ENCODE results near the gene AQP9. TPM values are rescaled to one million over a fixed set of nuclear protein-coding genes. Genes with fewer than 3 reads are reported as not detected.
"Not testable (repeated sequence)": the region's sequence is repeated elsewhere in the genome, so short reads cannot be mapped to it uniquely, and the experiment has no call there.

AQP9 gene
- polyA plus RNA-seq, 4 donors: 0.18 to 1.3 (median 0.57) TPM

DNA sequence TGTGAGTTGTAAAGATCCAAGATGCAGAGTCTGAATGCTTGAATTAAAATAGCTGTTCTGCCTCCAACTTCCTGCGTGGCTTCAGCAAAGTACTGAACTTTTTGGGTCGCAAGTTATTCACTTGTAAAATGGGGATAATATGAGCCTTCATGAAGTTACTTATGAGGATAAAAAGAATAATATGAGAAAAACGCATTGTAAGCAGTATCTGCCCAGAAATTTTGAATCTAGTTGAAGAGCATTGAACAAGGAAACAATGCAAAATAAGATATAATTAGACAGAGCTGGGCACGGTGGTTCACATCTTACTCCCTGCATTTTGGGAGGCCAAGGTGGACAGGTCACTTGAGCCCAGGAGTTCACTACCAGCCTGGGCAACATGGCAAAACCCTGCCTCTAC lies 37.8 kb downstream of the AQP9 start:
- DNase-seq (ENCODE audit: low read depth in 4 of 4, low spot score in 3 of 4): no peak

DNA sequence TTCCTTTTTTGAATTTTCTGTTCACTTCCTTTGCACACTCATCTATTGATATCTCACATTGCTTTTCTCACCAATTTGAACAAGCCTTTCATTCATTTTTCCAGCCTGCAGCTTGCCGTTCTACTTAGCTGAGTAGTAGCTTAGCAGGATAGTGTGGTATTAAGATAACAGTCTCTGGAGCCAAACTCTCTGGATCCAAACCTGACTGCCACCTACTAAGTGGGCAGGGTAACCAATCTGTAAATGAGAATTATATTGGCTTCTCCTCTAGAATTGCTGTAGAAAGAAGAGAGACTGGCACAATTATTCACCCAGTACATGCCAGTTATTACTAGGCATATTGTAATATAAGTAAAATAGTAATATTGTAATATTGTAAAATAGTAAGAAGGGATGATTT lies 40.5 kb downstream of the AQP9 start:
- DNase-seq (ENCODE audit: low read depth in 4 of 4, low spot score in 3 of 4): no peak

DNA sequence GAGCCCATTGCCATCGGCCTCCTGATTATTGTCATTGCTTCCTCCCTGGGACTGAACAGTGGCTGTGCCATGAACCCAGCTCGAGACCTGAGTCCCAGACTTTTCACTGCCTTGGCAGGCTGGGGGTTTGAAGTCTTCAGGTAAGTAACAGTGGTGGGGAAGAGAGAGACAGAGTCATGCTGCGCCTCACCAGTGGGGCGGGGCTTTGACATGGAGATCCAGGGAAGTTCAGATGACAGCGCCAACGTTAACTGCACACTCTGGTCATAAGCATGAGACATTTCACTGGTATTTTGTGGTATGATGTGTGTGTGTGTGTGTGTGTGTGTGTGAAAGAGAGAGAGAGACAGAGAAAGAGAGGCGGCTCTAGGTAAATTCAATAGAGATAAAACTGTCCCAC lies 41.0 kb downstream of the AQP9 start:
- no peak for DNase-seq (ENCODE audit: low read depth in 4 of 4, low spot score in 3 of 4)

DNA sequence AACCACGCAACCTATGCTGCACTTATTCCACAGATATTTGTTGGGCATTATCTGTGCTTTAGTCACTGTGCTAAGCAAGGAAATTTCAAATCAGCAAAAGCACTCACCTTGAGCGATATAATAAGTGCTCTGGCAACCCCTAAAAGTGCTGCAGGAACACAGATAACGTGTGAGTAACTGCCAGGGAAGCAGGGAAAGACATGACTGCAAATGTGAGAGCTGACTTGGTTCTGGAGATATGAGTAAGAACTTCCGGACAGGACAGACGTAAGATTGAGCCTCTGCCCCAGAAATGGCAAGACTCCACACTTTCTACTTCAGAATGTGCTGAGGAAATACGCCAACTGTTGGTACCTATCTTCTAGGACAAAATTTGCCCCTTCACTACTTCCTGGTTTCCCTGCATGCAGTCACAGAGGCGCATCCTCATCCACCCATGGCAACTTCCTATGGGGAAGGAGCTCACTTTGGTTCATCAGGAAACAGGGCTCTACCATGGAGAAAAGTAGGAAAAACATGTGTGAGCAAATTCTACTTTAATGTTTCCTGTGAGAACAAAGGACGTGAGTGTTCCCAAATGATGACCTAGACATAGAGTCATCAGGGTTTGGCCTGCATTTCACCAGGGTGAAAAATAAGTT lies 41.7 kb downstream of the AQP9 start:
- DNase-seq (ENCODE audit: low read depth in 4 of 4, low spot score in 3 of 4): no peak

DNA sequence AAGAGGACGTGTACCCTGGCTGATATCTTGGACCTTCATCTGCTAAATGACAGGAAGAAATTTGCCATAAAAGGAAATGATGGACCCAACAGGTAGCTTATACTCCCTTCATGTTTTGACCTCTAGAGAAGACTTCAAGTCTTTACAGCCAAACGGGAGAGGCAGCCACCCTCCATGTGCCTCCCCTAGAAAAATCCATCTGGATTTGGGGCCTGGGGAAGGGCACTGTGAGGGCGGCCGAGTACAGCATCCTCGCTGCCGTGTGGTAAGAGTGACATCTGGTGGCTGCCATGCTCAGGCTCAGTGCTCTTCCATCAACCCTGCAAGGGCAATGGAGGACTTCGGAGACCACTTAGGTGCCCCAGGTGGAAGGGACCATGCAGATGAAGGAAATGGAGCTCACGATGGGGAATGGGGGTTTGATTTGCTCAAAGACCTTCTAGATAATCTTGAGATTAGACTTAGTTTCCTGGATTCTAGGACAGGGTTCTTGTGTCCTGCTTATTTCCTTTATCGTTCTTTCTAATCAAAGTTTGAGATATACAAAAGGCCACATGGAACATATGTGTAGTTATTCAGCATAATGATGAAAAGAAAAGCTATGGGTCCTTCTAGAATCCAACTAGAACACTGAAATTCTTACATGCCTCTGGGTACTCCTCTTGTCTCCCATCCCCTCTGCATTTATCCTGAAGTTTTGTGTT lies 44.4 kb downstream of the AQP9 start:
- peak in 3 of 4 donors; percentile 22 to 35 (median 24) for DNase-seq (ENCODE audit: low read depth in 4 of 4, low spot score in 3 of 4)

DNA sequence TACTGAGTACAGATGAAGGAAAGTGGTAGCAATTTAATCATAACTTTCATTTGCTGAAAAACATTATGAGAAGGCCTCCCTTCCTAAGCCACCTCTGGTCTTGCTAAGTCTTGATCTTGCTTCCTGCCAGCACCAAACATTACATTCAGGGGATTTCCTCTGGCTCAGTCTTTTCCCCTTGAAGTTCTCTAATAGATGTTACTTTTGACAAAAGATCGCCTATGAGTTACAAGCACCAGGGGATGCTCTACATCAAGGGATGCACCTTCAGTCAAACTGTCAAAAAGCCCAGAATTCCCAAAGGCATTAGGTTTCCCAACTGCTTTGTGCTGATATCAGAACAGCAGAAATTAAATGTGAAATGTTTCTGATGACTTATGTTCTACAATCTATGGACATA lies 47.3 kb downstream of the AQP9 start:
- DNase-seq (ENCODE audit: low read depth in 4 of 4, low spot score in 3 of 4): no peak

DNA sequence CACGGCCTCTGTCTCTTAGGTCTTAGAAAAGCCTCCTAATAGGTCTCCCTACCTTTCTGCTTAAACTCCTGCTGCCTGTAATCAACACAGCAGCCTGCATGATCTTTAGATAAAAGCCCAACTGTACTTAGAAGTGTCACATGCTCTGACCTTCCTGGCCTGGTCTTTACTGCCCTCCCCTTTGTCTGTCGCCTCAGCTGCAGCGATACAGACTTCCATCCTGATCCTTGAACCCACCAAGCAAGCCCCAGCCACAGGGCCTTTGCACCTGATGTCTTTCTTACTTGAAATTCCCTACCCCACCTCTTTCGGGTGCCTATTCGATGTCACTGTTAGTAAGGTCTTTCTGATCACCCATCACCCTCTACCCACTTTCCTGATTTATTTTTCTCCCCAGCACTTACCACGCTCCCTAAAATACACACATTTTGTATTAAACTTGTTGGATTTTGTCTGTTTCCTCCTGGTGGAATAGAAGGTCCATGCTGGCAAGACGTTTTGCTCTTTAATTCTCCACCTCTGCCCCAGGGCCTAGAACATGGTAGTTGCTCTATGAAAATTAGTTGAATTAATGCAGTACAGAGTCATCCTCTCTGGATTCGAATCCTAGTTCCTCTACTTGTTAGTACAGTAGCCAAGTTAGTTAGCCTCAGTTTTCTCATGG lies 51.1 kb downstream of the AQP9 start:
- DNase-seq (ENCODE audit: low read depth in 4 of 4, low spot score in 3 of 4): no peak

DNA sequence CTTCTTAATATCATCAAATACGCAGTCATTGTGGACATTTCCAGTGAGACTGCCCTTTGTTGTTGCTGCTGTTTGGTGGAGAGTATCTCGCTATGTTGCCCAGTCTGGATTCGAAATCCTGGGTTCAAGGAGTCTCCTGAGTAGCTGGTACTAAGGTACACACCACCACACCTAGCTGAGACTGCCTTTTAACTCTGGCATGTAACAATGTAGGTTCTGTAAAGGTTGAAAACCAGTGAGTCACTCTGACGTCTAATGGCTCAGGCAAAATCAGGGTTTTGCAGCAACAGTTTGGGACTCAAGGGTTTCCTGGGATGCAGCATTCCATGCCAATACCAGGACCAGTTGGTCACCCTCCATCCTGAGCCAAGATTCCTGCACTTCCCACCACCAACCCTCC lies 52.2 kb downstream of the AQP9 start:
- no peak for DNase-seq (ENCODE audit: low read depth in 4 of 4, low spot score in 3 of 4)

DNA sequence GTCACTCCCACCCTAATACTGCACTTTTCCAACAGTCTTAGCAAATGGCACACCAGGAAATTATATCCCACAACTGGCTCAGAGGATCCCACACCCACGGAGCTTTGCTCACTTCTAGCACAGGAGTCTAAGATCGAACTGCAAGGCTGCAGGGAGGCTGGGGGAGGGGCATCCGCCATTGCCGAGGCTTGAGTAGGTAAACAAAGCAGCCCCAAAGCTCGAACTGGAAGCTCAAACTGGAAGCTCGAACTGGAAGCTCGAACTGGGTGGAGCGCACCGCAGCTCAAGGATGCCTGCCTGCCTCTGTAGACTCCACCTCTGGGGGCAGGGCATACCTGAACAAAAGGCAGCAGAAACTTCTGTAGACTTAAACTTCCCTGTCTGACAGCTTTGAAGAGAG lies 55.5 kb downstream of the AQP9 start:
- DNase-seq (ENCODE audit: low read depth in 4 of 4, low spot score in 3 of 4): not testable (repeated sequence)

DNA sequence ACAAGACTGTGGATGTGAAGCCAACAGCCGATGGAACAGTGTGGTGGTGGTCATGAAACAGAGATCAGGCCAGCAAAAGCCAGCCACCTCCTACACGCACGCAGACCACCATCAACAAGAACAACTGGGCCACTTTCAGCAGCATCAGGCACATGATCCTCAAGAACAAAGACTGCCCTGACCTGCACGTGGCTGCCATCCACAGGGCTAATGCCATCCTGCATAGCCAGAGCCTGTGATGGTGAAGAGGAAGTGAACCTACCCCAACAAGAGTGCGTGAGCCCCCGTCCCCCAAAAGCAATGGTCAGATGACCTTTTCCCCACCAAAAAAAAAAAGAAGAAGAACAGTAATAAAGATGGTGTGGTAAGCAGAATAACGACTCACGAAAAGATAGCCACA lies 62.6 kb downstream of the AQP9 start:
- no peak for DNase-seq (ENCODE audit: low read depth in 4 of 4, low spot score in 3 of 4)

DNA sequence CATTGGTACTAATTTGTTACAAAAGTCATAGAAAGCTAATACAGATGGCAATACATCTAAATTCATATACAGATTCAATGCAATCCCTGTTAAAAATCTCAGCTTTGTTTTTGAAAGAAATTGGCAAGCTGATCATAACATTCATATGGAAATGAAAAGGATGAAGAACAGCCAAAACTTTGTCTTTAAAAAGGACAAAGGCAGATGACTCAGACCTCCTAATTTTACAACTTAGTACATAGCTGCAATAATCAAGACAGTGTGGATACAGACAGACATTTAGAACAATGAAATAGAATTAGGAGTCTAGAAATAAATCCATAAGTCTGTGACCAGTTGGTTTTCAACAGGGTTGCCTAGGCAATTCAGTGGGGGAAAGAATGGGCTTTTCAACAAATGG lies 63.3 kb downstream of the AQP9 start:
- no peak for DNase-seq (ENCODE audit: low read depth in 4 of 4, low spot score in 3 of 4)

DNA sequence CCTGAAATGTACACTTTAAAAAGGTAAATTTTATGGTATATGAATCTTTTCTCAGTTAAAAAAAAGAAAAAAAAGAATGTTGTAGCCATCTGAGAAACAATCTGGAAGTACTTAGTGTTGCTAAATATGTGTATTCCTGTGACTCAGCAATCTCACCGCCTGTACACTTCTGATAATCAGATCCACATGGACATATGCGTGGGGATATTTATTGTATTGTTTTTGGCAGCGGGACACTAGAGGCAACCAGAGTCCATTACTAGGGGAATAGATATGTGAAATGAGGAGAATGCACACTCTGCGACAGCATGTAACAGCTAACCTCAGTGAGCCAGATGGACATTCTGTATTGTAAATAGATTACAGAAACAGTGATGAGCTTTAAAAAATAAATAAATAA lies 65.4 kb downstream of the AQP9 start:
- DNase-seq (ENCODE audit: low read depth in 4 of 4, low spot score in 3 of 4): no peak

DNA sequence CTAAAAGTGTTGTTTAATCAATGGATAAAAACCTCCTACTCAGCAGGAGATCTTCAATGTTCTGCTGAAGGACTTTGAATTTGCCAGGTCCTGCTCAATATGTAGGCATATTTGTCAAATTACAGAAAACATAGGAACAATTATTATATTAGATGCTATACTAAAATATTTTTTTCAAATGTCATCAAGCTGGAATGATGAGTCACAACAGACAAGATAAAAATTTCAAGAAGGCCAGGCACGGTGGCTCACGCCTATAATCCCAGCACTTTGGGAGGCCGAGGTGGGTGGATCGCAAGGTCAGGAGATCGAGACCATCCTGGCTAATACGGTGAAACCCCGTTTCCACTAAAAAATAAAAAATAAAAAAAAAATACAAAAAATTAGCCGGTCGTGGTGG lies 68.0 kb downstream of the AQP9 start:
- no peak for DNase-seq (ENCODE audit: low read depth in 4 of 4, low spot score in 3 of 4)

DNA sequence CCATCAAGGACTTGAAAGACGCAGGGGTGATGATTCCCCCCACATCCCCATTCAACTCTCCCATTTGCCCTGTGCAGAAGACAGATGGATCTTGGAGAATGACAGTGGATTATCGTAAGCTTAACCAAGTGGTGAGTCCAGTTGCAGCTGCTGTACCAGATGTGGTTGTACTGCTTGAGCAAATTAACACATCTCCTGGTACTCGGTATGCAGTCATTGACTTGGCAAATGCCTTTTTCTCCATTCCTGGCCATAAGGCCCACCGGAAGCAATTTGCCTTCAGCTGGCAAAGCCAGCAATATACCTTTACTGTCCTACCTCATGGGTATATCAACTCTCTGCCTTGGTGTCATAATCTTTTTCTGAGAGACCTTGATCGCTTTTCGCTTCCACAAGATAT lies 70.0 kb downstream of the AQP9 start:
- not testable (repeated sequence) for DNase-seq (ENCODE audit: low read depth in 4 of 4, low spot score in 3 of 4)

DNA sequence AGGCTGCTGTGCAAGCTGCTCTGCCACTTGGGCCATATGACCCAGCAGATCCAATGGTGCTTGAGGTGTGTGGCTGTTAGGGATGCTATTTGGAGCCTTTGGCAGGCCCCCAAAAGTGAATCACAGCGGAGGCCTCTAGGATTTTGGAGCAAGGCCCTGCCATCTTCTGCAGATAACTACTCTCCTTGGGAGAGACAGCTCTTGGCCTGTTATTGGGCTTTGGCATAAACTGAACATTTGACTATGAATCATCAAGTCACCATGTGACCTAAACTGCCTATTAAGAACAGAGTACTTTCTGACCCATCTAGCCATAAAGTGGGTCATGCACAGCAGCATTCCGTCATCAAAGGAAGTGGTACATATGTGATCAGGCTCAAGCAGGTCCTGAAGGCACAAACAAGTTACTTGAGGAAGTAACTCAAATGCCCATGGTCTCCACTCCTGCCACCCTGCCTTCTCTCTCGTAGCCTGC lies 70.9 kb downstream of the AQP9 start:
- DNase-seq (ENCODE audit: low read depth in 4 of 4, low spot score in 3 of 4): not testable (repeated sequence)

DNA sequence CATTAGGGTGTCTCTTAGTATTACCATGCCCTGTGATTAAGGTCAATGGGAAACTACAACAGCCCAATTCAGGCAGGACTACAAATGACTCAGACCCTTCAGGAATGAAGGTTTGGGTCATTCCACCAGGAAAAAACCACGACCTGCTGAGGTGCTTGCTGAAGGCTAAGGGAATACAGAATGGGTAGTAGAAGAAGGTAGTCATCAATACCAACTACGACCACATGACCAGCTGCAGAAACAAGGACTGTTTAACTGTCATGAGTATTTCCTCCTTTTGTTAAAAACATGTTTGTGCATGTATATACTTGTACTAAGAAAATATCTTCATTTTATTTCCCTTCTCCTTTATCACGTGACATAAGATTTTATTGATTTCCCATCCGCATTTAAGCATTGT lies 71.8 kb downstream of the AQP9 start:
- not testable (repeated sequence) for DNase-seq (ENCODE audit: low read depth in 4 of 4, low spot score in 3 of 4)

DNA sequence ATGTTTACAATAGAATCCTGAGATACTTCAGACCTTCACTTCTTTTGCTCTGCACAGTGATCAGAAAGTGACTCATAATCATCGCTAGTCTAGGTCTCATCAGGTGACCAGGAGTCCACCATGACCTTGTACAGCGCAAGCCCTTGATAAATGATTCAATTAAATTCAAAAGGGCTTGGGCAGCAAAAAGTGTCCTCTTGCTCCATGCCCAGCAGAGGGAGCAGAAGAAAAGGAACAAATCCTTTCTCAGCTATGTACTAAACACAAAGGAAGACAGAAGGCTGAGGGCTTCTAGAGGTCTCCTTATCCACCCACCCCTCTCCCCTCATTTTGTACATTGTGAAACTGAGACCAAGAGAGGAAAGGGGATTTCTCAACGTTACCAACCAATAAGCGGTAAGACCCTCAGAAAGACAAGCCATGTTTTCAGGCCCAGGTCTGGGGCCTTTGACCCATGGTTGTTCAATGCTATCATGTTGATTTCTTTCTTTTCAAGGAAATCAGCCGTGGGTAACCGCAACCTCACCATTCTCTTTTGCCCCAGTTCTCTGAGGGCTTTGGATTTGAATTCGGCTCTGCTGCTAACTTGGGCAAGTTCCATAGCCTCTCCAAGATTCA lies 74.8 kb downstream of the AQP9 start:
- DNase-seq (ENCODE audit: low read depth in 4 of 4, low spot score in 3 of 4): no peak

DNA sequence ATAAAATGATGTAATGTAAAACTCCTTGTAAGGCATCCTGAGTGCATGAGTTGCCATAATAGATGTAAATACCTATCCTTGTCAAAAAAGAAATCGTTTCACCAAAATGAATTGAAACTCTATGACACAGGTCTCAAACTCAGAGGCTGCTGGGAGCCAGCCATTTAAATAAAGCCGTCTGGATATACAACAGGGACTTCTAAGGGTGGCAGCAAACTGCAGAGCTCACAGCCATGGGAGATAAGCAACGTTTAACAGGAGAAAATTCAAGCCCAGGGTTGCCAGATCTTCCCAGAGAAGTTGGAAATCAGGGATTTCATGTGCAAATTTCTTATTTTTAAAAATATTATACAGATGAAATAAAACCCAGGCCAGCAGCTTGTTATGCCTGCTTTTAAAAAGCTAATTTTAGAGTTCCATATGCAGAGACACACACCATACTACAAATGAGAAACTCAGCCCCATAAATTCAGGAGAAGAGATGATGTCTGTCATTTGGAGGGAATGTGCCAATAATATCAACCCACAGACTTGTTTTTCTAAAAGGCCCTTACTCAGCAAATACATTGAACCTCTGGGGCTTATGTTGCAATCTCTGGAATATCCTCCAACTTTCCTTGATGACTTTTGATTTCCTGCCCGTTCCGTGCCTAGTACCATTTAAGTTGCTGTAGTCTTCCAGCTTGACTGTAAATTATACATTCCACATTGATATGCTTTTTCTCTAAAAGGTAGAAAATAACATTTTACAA lies 75.6 kb downstream of the AQP9 start:
- DNase-seq (ENCODE audit: low read depth in 4 of 4, low spot score in 3 of 4): no peak

DNA sequence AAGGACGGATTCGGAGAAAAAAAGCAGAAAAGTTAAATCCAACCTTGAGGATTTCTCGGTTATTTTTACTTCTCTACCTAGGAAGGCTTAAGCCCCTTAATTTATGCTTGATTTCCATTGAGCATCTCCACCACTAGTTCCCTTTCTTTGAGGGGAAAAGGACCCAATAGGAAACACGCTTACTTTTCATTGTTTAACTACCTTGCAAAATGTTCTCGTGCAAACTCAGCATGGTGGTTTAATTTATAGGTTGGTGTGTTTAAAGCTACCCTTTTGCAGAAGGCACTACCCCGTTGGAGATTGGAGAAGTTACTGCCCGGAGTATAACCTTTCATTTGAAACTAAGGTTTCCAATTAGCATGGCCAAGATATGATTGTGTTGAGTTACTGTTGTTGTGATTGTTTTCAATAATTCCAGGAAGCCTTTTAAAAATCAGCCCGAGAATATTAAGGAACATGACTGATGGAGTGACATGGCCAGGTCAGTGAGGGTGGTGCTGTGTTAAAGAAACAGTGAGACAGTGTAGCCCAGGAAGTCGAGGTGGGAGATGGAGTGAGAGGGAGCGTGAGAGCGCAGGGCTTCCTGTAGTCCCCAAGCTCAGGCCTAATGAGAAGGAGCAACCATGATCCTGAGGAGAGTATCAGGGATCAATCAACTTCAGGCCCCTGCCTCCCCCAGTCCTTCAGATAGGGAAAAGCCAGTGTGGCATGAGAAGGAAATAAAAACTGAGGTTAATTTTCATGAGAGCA lies 76.6 kb downstream of the AQP9 start:
- DNase-seq (ENCODE audit: low read depth in 4 of 4, low spot score in 3 of 4): no peak

DNA sequence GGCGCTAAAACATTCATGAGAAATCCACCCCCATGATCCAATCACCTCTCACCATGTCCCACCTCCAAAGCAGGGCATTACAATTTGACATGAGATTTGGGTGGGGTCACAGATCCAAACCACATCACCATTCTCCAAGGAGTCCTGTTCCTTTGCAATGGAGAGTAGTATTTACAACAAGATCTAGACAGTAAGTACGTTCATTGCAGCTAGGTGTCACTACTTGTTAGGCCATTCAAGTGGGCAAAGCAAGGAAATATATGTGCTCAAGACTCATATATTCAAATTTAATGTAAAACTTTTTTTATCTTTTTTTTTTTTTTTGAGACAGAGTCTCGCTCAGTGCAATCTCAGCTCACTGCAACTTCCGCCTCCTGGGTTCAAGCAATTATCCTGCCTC lies 79.3 kb downstream of the AQP9 start:
- no peak for DNase-seq (ENCODE audit: low read depth in 4 of 4, low spot score in 3 of 4)
